GM23338 (cell line): ENCODE results near the gene CALML5. TPM values are rescaled to one million over a fixed set of nuclear protein-coding genes. Genes with fewer than 3 reads are reported as not detected.
A peak's percentile ranks its signal among the peaks of the same experiment; 100 is the strongest.

Experiments used
- ATAC-seq: fragments of 200-7000 bp; cut with Tn5 transposase; 3 replicates; pipeline ENCODE4 v1.9.1; 2020
- DNase-seq: peaks from one replicate; pipeline ENCODE4 v3.0.0-alpha.2; 2015; ENCODE audit warnings: low spot score
- H2AFZ ChIP-seq: fragments of 200-600 bp; sonication (generic); 2 replicates; pipeline ENCODE4 v1.8.0; 2016; ENCODE audit warnings: antibody characterized with exemption, mild to moderate bottlenecking, moderate library complexity
- H3F3A ChIP-seq: fragments of 200-600 bp; sonication (generic); replicated peaks from 2 replicates; pipeline ENCODE4 v1.8.0; 2017; ENCODE audit warnings: antibody characterized with exemption, mixed run types, low read depth
- H3K27ac ChIP-seq: fragments of 200-600 bp; sonication (generic); 2 replicates; pipeline ENCODE4 v1.6.1; 2016; ENCODE audit warnings: low read depth
- H3K27me3 ChIP-seq: fragments of 200-600 bp; sonication (generic); 2 replicates; pipeline ENCODE4 v1.8.0; 2016; ENCODE audit warnings: mild to moderate bottlenecking, mixed run types, moderate library complexity; ENCODE audit not compliant: insufficient read depth
- H3K36me3 ChIP-seq: fragments of 200-600 bp; sonication (generic); 2 replicates; pipeline ENCODE4 v1.8.0; 2016; ENCODE audit warnings: mild to moderate bottlenecking; ENCODE audit not compliant: insufficient read depth
- H3K4me1 ChIP-seq: fragments of 200-600 bp; sonication (generic); 2 replicates; pipeline ENCODE4 v1.8.0; 2016; ENCODE audit warnings: mild to moderate bottlenecking, moderate library complexity; ENCODE audit not compliant: insufficient read depth
- H3K4me2 ChIP-seq: fragments of 200-600 bp; sonication (generic); 2 replicates; pipeline ENCODE4 v1.7.1; 2017; ENCODE audit warnings: mixed run types
- H3K4me3 ChIP-seq: fragments of 200-600 bp; sonication (generic); 2 replicates; pipeline ENCODE4 v1.6.1; 2016; ENCODE audit warnings: mixed run types
- H3K79me2 ChIP-seq: fragments of 200-600 bp; sonication (generic); replicated peaks from 2 replicates; pipeline ENCODE4 v1.8.0; 2017; ENCODE audit warnings: mild to moderate bottlenecking; ENCODE audit not compliant: insufficient read depth
- H3K9me2 ChIP-seq: fragments of 200-600 bp; sonication (generic); 2 replicates; pipeline ENCODE4 v1.8.0; 2017; ENCODE audit not compliant: insufficient read depth
- H4K20me1 ChIP-seq: fragments of 200-600 bp; sonication (generic); replicated peaks from 2 replicates; pipeline ENCODE4 v1.8.0; 2017; ENCODE audit warnings: mild to moderate bottlenecking; ENCODE audit not compliant: insufficient read depth
- H3K27ac Mint-ChIP-seq: 2 replicates; pipeline ENCODE4 v1.8.0; 2020; ENCODE audit warnings: inconsistent platforms, mild to moderate bottlenecking, moderate library complexity, mixed read lengths
- H3K27me3 Mint-ChIP-seq: 3 replicates; pipeline ENCODE4 v1.8.0; 2022; ENCODE audit warnings: low read depth, mild to moderate bottlenecking, moderate library complexity, mixed read lengths, inconsistent platforms; ENCODE audit not compliant: insufficient read depth, poor library complexity
- H3K36me3 Mint-ChIP-seq: 3 replicates; pipeline ENCODE4 v1.8.0; 2021; ENCODE audit warnings: low read depth, mild to moderate bottlenecking, inconsistent platforms, moderate library complexity, mixed read lengths
- H3K4me1 Mint-ChIP-seq: 3 replicates; pipeline ENCODE4 v1.8.0; 2020; ENCODE audit warnings: mild to moderate bottlenecking, inconsistent platforms, mixed read lengths
- H3K4me3 Mint-ChIP-seq: 3 replicates; pipeline ENCODE4 v1.8.0; 2021; ENCODE audit warnings: moderate library complexity, mild to moderate bottlenecking, inconsistent platforms, mixed read lengths
- H3K9me3 Mint-ChIP-seq: 3 replicates; pipeline ENCODE4 v1.8.0; 2020; ENCODE audit warnings: moderate library complexity, mild to moderate bottlenecking, inconsistent platforms, mixed read lengths
- CREB1 ChIP-seq: fragments of 250-450 bp; sonication (Bioruptor Pico); IDR thresholded peaks from 2 replicates; pipeline ENCODE4 v1.5.0; 2020; ENCODE audit warnings: low read depth, mild to moderate bottlenecking, moderate library complexity
- EZH2phosphoT487 ChIP-seq: fragments of 200-600 bp; sonication (generic); IDR thresholded peaks from one replicate; pipeline ENCODE4 v1.8.1; 2018; ENCODE audit warnings: antibody characterized with exemption; ENCODE audit not compliant: unreplicated experiment
- NANOG ChIP-seq: IDR thresholded peaks from 2 replicates; pipeline ENCODE4 v1.6.1; 2016; ENCODE audit warnings: antibody characterized with exemption, borderline replicate concordance
- POLR2AphosphoS5 ChIP-seq: IDR thresholded peaks from 2 replicates; pipeline ENCODE4 v1.6.1; 2016; ENCODE audit warnings: antibody characterized with exemption, low read depth
- ZNF114 ChIP-seq: fragments of 250-450 bp; sonication (Bioruptor Pico); IDR thresholded peaks from 2 replicates; pipeline ENCODE4 v1.5.0; 2020; ENCODE audit warnings: mild to moderate bottlenecking, moderate library complexity
- polyA plus RNA-seq: library from polyadenylated mRNA; unstranded; fragments of >200 nt; fragmentation: Nextera tagmentation; extraction: Ambion mirVana; gene quantifications from 2 replicates; pipeline ENCODE4 v1.2.1, GENCODE V29; 2016
- total RNA-seq: library from RNA; depleted of rRNA; stranded (reverse); fragments of >200 nt; shearing (Covaris generic); gene quantifications from 2 replicates; pipeline ENCODE4 v1.2.3, GENCODE V29; 2014
- TF ChIP-seq, protein P1 (sequence below): IDR thresholded peaks from 2 replicates; pipeline ENCODE4 v1.6.1; 2016; ENCODE audit warnings: antibody characterized with exemption
- TF ChIP-seq, protein P2 (sequence below), 2 experiments: fragments of 200-600 bp in 1 of 2; sonication (generic) in 1 of 2; conservative IDR thresholded peaks; 2 replicates each; pipeline versions ENCODE4 v1.5.1 to v1.6.1; 2016 to 2017; ENCODE audit warnings: antibody characterized with exemption in 2 of 2, low read depth in 2 of 2, mild to moderate bottlenecking in 2 of 2, moderate library complexity in 1 of 2
- TF ChIP-seq, protein P3 (sequence below): fragments of 250-450 bp; sonication (Bioruptor Pico); IDR thresholded peaks from 2 replicates; pipeline ENCODE4 v1.5.0; 2020; ENCODE audit warnings: mild to moderate bottlenecking, moderate library complexity
- TF ChIP-seq, protein P4 (sequence below): IDR thresholded peaks from one replicate; pipeline ENCODE4 v1.6.1; 2018; ENCODE audit warnings: antibody characterized with exemption; ENCODE audit not compliant: unreplicated experiment

CALML5 gene
- total and polyA plus RNA-seq, 2 experiments from 2014 or later: 0.40 TPM; not detected in 1

DNA sequence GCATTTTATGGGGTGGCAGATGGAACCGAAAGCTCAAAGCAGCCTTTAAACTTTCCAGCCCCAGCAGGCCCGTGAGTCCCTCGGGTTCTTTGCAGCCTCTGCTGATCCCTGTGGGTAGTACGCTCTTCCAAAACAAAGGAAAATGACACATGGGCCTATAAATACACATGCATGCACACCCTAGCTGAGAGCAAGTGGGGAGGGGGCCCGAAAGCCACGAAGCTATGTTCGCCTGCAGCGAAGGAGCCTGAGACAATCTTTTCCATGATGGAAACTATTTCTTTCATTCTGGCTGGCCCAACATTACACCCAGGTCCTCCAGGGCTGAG is 32.2 kb downstream of the CALML5 start:
- Histone ChIP-seq H3K27ac (peak overlapping the region; percentile 91; the same call in 1 of the 2 replicates), H3F3A (0 out of 2 replicates have a peak, but pooled peaks cover 4% of the 10 kb centered on the region), H2AFZ (peak overlapping the region; percentile 19; the same call in 1 of the 2 replicates), H3K4me2 (0 out of 2 replicates have a peak overlapping the region, but pooled peaks have one; percentile 72), H3K9me2 (peaks cover 5% of the 10 kb centered on the region; the same call in 1 of the 2 replicates), H3K4me1 (peaks cover 27% of the 10 kb centered on the region), H3K36me3 (0 out of 2 replicates have a peak, but pooled peaks cover 3% of the 10 kb centered on the region), H3K79me2 (no peaks in the 10 kb centered on the region), H3K4me3 (no peak overlapping the region), H3K27me3 (no peaks in the 10 kb centered on the region), H4K20me1 (no peaks in the 10 kb centered on the region)
- H3K4me3 Mint-ChIP-seq: no peak overlapping the region; the same call in 2 of the 3 replicates
- H3K27ac Mint-ChIP-seq: no peak overlapping the region
- TF ChIP-seq, protein P1, sequence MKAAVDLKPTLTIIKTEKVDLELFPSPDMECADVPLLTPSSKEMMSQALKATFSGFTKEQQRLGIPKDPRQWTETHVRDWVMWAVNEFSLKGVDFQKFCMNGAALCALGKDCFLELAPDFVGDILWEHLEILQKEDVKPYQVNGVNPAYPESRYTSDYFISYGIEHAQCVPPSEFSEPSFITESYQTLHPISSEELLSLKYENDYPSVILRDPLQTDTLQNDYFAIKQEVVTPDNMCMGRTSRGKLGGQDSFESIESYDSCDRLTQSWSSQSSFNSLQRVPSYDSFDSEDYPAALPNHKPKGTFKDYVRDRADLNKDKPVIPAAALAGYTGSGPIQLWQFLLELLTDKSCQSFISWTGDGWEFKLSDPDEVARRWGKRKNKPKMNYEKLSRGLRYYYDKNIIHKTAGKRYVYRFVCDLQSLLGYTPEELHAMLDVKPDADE: no peak
- TF ChIP-seq CREB1 (no peak), ZNF114 (no peak), NANOG (no peak), EZH2phosphoT487 (no peak), POLR2AphosphoS5 (no peak)
- TF ChIP-seq, protein P2, sequence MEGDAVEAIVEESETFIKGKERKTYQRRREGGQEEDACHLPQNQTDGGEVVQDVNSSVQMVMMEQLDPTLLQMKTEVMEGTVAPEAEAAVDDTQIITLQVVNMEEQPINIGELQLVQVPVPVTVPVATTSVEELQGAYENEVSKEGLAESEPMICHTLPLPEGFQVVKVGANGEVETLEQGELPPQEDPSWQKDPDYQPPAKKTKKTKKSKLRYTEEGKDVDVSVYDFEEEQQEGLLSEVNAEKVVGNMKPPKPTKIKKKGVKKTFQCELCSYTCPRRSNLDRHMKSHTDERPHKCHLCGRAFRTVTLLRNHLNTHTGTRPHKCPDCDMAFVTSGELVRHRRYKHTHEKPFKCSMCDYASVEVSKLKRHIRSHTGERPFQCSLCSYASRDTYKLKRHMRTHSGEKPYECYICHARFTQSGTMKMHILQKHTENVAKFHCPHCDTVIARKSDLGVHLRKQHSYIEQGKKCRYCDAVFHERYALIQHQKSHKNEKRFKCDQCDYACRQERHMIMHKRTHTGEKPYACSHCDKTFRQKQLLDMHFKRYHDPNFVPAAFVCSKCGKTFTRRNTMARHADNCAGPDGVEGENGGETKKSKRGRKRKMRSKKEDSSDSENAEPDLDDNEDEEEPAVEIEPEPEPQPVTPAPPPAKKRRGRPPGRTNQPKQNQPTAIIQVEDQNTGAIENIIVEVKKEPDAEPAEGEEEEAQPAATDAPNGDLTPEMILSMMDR (conservative IDR thresholded peaks at IDR 0.05; ENCODE audit: low read depth in 2 of 2): no peak
- TF ChIP-seq, protein P3, sequence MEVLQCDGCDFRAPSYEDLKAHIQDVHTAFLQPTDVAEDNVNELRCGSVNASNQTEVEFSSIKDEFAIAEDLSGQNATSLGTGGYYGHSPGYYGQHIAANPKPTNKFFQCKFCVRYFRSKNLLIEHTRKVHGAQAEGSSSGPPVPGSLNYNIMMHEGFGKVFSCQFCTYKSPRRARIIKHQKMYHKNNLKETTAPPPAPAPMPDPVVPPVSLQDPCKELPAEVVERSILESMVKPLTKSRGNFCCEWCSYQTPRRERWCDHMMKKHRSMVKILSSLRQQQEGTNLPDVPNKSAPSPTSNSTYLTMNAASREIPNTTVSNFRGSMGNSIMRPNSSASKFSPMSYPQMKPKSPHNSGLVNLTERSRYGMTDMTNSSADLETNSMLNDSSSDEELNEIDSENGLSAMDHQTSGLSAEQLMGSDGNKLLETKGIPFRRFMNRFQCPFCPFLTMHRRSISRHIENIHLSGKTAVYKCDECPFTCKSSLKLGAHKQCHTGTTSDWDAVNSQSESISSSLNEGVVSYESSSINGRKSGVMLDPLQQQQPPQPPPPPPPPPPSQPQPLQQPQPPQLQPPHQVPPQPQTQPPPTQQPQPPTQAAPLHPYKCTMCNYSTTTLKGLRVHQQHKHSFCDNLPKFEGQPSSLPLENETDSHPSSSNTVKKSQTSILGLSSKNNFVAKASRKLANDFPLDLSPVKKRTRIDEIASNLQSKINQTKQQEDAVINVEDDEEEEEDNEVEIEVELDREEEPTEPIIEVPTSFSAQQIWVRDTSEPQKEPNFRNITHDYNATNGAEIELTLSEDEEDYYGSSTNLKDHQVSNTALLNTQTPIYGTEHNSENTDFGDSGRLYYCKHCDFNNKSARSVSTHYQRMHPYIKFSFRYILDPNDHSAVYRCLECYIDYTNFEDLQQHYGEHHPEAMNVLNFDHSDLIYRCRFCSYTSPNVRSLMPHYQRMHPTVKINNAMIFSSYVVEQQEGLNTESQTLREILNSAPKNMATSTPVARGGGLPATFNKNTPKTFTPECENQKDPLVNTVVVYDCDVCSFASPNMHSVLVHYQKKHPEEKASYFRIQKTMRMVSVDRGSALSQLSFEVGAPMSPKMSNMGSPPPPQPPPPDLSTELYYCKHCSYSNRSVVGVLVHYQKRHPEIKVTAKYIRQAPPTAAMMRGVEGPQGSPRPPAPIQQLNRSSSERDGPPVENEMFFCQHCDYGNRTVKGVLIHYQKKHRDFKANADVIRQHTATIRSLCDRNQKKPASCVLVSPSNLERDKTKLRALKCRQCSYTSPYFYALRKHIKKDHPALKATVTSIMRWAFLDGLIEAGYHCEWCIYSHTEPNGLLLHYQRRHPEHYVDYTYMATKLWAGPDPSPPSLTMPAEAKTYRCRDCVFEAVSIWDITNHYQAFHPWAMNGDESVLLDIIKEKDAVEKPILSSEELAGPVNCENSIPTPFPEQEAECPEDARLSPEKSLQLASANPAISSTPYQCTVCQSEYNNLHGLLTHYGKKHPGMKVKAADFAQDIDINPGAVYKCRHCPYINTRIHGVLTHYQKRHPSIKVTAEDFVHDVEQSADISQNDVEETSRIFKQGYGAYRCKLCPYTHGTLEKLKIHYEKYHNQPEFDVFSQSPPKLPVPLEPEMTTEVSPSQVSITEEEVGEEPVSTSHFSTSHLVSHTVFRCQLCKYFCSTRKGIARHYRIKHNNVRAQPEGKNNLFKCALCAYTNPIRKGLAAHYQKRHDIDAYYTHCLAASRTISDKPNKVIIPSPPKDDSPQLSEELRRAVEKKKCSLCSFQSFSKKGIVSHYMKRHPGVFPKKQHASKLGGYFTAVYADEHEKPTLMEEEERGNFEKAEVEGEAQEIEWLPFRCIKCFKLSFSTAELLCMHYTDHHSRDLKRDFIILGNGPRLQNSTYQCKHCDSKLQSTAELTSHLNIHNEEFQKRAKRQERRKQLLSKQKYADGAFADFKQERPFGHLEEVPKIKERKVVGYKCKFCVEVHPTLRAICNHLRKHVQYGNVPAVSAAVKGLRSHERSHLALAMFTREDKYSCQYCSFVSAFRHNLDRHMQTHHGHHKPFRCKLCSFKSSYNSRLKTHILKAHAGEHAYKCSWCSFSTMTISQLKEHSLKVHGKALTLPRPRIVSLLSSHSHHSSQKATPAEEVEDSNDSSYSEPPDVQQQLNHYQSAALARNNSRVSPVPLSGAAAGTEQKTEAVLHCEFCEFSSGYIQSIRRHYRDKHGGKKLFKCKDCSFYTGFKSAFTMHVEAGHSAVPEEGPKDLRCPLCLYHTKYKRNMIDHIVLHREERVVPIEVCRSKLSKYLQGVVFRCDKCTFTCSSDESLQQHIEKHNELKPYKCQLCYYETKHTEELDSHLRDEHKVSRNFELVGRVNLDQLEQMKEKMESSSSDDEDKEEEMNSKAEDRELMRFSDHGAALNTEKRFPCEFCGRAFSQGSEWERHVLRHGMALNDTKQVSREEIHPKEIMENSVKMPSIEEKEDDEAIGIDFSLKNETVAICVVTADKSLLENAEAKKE (CRISPR knock-in tag): no peak
- TF ChIP-seq, protein P4, sequence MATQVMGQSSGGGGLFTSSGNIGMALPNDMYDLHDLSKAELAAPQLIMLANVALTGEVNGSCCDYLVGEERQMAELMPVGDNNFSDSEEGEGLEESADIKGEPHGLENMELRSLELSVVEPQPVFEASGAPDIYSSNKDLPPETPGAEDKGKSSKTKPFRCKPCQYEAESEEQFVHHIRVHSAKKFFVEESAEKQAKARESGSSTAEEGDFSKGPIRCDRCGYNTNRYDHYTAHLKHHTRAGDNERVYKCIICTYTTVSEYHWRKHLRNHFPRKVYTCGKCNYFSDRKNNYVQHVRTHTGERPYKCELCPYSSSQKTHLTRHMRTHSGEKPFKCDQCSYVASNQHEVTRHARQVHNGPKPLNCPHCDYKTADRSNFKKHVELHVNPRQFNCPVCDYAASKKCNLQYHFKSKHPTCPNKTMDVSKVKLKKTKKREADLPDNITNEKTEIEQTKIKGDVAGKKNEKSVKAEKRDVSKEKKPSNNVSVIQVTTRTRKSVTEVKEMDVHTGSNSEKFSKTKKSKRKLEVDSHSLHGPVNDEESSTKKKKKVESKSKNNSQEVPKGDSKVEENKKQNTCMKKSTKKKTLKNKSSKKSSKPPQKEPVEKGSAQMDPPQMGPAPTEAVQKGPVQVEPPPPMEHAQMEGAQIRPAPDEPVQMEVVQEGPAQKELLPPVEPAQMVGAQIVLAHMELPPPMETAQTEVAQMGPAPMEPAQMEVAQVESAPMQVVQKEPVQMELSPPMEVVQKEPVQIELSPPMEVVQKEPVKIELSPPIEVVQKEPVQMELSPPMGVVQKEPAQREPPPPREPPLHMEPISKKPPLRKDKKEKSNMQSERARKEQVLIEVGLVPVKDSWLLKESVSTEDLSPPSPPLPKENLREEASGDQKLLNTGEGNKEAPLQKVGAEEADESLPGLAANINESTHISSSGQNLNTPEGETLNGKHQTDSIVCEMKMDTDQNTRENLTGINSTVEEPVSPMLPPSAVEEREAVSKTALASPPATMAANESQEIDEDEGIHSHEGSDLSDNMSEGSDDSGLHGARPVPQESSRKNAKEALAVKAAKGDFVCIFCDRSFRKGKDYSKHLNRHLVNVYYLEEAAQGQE: no peak
- peaks cover 80% of the 10 kb centered on the region for H3K36me3 Mint-ChIP-seq
- no peak for ATAC-seq
- no peak for DNase-seq
- peaks cover 78% of the 10 kb centered on the region for H3K9me3 Mint-ChIP-seq
- H3K4me1 Mint-ChIP-seq: peaks cover 41% of the 10 kb centered on the region
- H3K27me3 Mint-ChIP-seq: peaks cover 19% of the 10 kb centered on the region
